Measurements from ENCODE around the gene CLRN1.

DNA sequence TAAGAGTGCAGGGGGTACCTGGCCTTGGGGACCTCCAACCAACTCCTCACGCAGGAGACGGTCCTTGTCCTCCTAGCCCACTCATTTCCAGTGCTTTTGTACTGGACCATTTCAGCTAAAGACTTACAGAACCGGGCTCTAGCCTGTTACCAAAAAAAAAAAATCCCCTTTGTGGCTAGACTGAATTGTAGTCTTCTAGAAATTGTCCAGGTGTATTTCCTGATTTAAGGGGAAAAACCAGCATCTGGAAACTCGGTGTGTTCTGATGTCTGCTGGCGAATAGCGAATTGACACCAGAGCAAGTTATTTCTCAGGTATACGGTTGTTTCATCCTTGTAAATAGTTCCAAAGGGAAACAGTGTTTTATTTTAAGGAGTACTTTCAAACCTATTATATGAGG, 46.2 kb downstream of the CLRN1 start:
- TF ChIP-seq, protein P1, sequence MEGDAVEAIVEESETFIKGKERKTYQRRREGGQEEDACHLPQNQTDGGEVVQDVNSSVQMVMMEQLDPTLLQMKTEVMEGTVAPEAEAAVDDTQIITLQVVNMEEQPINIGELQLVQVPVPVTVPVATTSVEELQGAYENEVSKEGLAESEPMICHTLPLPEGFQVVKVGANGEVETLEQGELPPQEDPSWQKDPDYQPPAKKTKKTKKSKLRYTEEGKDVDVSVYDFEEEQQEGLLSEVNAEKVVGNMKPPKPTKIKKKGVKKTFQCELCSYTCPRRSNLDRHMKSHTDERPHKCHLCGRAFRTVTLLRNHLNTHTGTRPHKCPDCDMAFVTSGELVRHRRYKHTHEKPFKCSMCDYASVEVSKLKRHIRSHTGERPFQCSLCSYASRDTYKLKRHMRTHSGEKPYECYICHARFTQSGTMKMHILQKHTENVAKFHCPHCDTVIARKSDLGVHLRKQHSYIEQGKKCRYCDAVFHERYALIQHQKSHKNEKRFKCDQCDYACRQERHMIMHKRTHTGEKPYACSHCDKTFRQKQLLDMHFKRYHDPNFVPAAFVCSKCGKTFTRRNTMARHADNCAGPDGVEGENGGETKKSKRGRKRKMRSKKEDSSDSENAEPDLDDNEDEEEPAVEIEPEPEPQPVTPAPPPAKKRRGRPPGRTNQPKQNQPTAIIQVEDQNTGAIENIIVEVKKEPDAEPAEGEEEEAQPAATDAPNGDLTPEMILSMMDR (conservative IDR thresholded peaks at IDR 0.05; ENCODE audit: low read depth in 2 of 2) = no peak
- TF ChIP-seq, protein P2, sequence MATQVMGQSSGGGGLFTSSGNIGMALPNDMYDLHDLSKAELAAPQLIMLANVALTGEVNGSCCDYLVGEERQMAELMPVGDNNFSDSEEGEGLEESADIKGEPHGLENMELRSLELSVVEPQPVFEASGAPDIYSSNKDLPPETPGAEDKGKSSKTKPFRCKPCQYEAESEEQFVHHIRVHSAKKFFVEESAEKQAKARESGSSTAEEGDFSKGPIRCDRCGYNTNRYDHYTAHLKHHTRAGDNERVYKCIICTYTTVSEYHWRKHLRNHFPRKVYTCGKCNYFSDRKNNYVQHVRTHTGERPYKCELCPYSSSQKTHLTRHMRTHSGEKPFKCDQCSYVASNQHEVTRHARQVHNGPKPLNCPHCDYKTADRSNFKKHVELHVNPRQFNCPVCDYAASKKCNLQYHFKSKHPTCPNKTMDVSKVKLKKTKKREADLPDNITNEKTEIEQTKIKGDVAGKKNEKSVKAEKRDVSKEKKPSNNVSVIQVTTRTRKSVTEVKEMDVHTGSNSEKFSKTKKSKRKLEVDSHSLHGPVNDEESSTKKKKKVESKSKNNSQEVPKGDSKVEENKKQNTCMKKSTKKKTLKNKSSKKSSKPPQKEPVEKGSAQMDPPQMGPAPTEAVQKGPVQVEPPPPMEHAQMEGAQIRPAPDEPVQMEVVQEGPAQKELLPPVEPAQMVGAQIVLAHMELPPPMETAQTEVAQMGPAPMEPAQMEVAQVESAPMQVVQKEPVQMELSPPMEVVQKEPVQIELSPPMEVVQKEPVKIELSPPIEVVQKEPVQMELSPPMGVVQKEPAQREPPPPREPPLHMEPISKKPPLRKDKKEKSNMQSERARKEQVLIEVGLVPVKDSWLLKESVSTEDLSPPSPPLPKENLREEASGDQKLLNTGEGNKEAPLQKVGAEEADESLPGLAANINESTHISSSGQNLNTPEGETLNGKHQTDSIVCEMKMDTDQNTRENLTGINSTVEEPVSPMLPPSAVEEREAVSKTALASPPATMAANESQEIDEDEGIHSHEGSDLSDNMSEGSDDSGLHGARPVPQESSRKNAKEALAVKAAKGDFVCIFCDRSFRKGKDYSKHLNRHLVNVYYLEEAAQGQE (IDR thresholded peaks at IDR 0.05; ENCODE audit: unreplicated experiment) = no peak
- no peak for TF ChIP-seq EZH2 (IDR thresholded peaks at IDR 0.05; ENCODE audit: low read depth, unreplicated experiment)
- no peak for TF ChIP-seq JUNB (IDR thresholded peaks at IDR 0.05; ENCODE audit: unreplicated experiment)
